AG04449 (cell line): ENCODE results near the gene GPD2.

ENCODE experiments used
- CTCF ChIA-PET: fragments of 350-600 bp; formaldehyde crosslinking; extraction: SDS; loops from one replicate; lab custom pipeline; 2021; ENCODE audit warnings: antibody characterized with exemption; lab: Yijun Ruan, JAX
- POLR2A ChIA-PET: fragments of 400-600, 350-600 bp; formaldehyde crosslinking; extraction: SDS; loops from one replicate; lab custom pipeline; 2020; ENCODE audit warnings: antibody characterized with exemption, inconsistent platforms; lab: Yijun Ruan, JAX
- DNase-seq: peaks from one replicate; pipeline ENCODE4 v3.0.0-alpha.2; 2010; ENCODE audit warnings: low read depth, low spot score
- H3K4me3 ChIP-seq: 2 replicates; pipeline ENCODE4 v1.5.1; 2011; ENCODE audit warnings: low read depth, mild to moderate bottlenecking, control low read depth, low read length
- TF ChIP-seq, protein P1 (sequence below): IDR thresholded peaks from one replicate; pipeline ENCODE4 v1.5.1; 2011; ENCODE audit warnings: mild to moderate bottlenecking, moderate library complexity, low read length, control low read depth, inconsistent platforms; ENCODE audit not compliant: insufficient read depth; ENCODE audit errors: missing control alignments

Gene GPD2

GRCh38 chr2:156476021-156476849 lies 40.1 kb downstream of the GPD2 start:
- ChIA-PET CTCF (no interaction called here), POLR2A (no interaction called here)
- H3K4me3 ChIP-seq = no peak overlapping the region
- TF ChIP-seq, protein P1, sequence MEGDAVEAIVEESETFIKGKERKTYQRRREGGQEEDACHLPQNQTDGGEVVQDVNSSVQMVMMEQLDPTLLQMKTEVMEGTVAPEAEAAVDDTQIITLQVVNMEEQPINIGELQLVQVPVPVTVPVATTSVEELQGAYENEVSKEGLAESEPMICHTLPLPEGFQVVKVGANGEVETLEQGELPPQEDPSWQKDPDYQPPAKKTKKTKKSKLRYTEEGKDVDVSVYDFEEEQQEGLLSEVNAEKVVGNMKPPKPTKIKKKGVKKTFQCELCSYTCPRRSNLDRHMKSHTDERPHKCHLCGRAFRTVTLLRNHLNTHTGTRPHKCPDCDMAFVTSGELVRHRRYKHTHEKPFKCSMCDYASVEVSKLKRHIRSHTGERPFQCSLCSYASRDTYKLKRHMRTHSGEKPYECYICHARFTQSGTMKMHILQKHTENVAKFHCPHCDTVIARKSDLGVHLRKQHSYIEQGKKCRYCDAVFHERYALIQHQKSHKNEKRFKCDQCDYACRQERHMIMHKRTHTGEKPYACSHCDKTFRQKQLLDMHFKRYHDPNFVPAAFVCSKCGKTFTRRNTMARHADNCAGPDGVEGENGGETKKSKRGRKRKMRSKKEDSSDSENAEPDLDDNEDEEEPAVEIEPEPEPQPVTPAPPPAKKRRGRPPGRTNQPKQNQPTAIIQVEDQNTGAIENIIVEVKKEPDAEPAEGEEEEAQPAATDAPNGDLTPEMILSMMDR = no peak
- no peak for DNase-seq

GRCh38 chr2:156476850-156477206 lies 40.6 kb downstream of the GPD2 start:
- ChIA-PET POLR2A (no interaction called here), CTCF (no interaction called here)
- DNase-seq = no peak
- no peak overlapping the region for H3K4me3 ChIP-seq
- TF ChIP-seq, protein P1 = no peak

DNA sequence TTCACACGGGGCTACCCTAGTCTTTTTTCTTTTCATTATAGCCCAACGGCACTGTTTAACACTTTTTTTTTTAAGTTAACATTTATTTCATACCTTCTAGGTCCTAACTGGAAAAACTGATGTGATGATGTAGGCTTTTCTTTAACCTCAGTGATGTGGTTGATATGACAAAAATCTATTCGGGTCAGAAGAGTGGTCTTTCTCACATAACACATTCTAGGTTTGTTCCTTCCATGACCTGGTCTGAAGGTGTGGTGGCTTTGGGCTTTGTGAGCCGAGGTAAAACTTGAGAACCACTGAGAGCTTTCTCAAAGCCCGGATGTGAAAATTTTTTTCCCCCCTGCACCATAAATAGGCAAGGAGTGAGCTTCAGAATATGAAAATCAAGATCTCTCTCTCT lies 44.2 kb downstream of the GPD2 start:
- TF ChIP-seq, protein P1 = no peak
- ChIA-PET CTCF (no interaction called here), POLR2A (interaction anchor here (0.7 kb wide), 1 partner anchor 18 kb away, joined by 3 read pairs; no protein-coding TSS in a partner anchor)
- no peak overlapping the region for H3K4me3 ChIP-seq
- DNase-seq = no peak

DNA sequence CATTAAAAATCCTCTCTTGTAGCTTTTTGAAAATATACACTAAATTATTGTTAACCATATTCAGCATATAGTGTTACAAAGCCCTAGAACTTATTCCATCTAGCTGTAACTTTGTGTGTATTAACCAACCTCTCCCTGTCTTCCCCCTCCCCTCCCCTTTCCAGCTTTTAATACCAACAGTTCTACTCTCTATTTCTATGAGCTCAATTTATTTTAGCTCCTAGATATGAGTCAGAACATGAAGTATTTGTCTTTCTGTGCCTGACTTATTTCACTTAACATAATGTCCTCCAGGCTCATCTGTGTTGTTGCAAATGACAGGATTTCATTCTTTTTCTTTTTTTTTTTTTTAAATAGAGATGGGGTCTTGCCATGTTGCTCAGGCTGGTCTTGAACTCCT lies 45.1 kb downstream of the GPD2 start:
- POLR2A ChIA-PET = no interaction called here
- CTCF ChIA-PET = no interaction called here
- H3K4me3 ChIP-seq = no peak overlapping the region
- DNase-seq = no peak
- TF ChIP-seq, protein P1 = no peak

GRCh38 chr2:156483741-156484173 lies 47.6 kb downstream of the GPD2 start:
- no peak for DNase-seq
- H3K4me3 ChIP-seq = no peak overlapping the region
- TF ChIP-seq, protein P1 = no peak
- ChIA-PET CTCF (no interaction called here), POLR2A (interaction anchor here (0.7 kb wide), 1 partner anchor 129 kb away, joined by 3 read pairs; no protein-coding TSS in a partner anchor)

GRCh38 chr2:156486147-156486546 lies 50.0 kb downstream of the GPD2 start:
- no peak for DNase-seq
- no peak overlapping the region for H3K4me3 ChIP-seq
- POLR2A ChIA-PET = no interaction called here
- TF ChIP-seq, protein P1 = no peak
- CTCF ChIA-PET = interaction anchor here (0.9 to 1.2 kb wide), 2 partner anchors 13 to 152 kb away, joined by 3 to 4 read pairs; no protein-coding TSS in a partner anchor
